Prostate gland (tissue), 2 donors: ENCODE data around the gene TEAD3.

Experiments
- CTCF ChIP-seq, 4 experiments: fragments of 200-600 bp in 2 of 4; fragments of 450-650 bp in 2 of 4; sonication (generic) in 2 of 4; IDR thresholded peaks; 1 replicate in 3 of 4; 2 replicates in 1 of 4; pipeline ENCODE4 v1.5.1; 2016 to 2019; ENCODE audit warnings: antibody characterized with exemption in 4 of 4, mild to moderate bottlenecking in 2 of 4, moderate library complexity in 2 of 4
- POLR2A ChIP-seq: fragments of 450-650 bp; IDR thresholded peaks from one replicate; pipeline ENCODE4 v1.6.1; 2016; ENCODE audit warnings: antibody characterized with exemption, mild to moderate bottlenecking

DNA sequence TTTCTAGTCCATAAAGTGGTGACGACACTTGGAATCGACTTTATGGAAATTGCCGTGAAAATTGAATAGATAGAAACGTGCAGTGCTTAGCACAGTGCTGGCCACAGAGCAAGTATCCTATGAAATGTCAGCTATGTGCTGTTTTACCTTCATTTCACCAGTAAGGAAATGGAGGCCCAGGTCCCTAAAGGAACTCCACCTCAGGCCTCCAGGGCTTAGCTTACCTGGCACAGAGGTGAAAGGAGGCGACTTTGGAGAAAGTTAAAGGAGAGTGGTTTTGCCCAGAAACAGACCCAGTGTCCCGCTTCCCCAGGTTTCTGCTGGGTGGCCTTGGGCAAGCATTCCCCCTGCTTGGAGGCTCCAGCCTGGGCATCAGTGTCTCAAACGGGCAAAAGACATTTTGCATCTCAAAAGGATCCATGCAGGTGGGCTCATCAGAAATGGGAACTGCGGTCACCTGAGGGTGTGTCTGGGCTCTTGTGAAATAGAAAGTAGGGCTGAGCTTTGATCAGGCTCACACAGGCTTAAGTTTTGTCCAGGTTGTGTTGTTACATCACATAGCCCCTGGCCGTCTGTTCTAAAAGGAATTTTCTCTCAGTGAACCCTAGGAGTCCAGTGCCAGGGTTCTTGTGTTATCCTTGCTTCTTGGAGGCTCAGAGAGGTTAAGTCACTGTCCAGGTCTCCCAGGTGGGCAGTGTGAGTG, 22.6 kb upstream of the TEAD3 start:
- TF ChIP-seq POLR2A (no peak), CTCF (IDR thresholded peaks at IDR 0.05) (no peak)
